ENCODE measurements around the gene MRPL38.
"Not testable (repeated sequence)": the region's sequence is repeated elsewhere in the genome, so short reads cannot be mapped to it uniquely, and the experiment has no call there.

The MRPL38 gene

GRCh38 chr17:75896415-75897159 lies 8.1 kb downstream of the MRPL38 start, which contains the start of gene TRIM65:
Gene TRIM65 (minus strand): TSS chr17:75896951. CDS start chr17:75896937, 14 bp downstream.
- DNase-seq (ENCODE audit: low read depth in 3 of 3): peak in 2 of 3 experiments; percentile 73 to 76

GRCh38 chr17:75895370-75896155 lies 9.1 kb downstream of the MRPL38 start:
- no peak for DNase-seq (ENCODE audit: low read depth in 3 of 3)

GRCh38 chr17:75894049-75894733 lies 10.5 kb downstream of the MRPL38 start:
- no peak for DNase-seq (ENCODE audit: low read depth in 3 of 3)

- DNase-seq (ENCODE audit: low read depth in 3 of 3): no peak
These were observed 11.2 kb downstream of the MRPL38 start for GRCh38 chr17:75893305-75894048.

GRCh38 chr17:75892556-75893224 lies 12.0 kb downstream of the MRPL38 start:
- no peak for DNase-seq (ENCODE audit: low read depth in 3 of 3)

GRCh38 chr17:75891605-75892555 lies 12.8 kb downstream of the MRPL38 start:
- no peak for DNase-seq (ENCODE audit: low read depth in 3 of 3)

GRCh38 chr17:75891022-75891604 lies 13.6 kb downstream of the MRPL38 start:
- no peak for DNase-seq (ENCODE audit: low read depth in 3 of 3)

GRCh38 chr17:75889454-75889853 lies 15.2 kb downstream of the MRPL38 start:
- DNase-seq (ENCODE audit: low read depth in 3 of 3): no peak

- no peak for DNase-seq (ENCODE audit: low read depth in 3 of 3)
These were observed 16.2 kb downstream of the MRPL38 start for GRCh38 chr17:75888484-75888883.

- not testable (repeated sequence) for DNase-seq (ENCODE audit: low read depth in 3 of 3)
These were observed 18.8 kb downstream of the MRPL38 start for GRCh38 chr17:75885860-75886259.

- no peak for DNase-seq (ENCODE audit: low read depth in 3 of 3)
These were observed 19.3 kb downstream of the MRPL38 start for GRCh38 chr17:75885431-75885830.

GRCh38 chr17:75881678-75882454 lies 22.8 kb downstream of the MRPL38 start:
- no peak for DNase-seq (ENCODE audit: low read depth in 3 of 3)

GRCh38 chr17:75880266-75880665 lies 24.4 kb downstream of the MRPL38 start:
- DNase-seq (ENCODE audit: low read depth in 3 of 3): no peak

GRCh38 chr17:75878174-75878998 lies 26.3 kb downstream of the MRPL38 start, which contains the start of gene TRIM47:
Gene TRIM47 (minus strand): TSS chr17:75878581. CDS start chr17:75878548, 33 bp downstream.
- no peak for DNase-seq (ENCODE audit: low read depth in 3 of 3)

- peak; percentile 37 to 68 (median 54) for DNase-seq (ENCODE audit: low read depth in 3 of 3)
These were observed 26.9 kb downstream of the MRPL38 start for GRCh38 chr17:75877752-75878173.

- DNase-seq (ENCODE audit: low read depth in 3 of 3): peak in 1 of 3 experiments; percentile 56
These were observed 27.5 kb downstream of the MRPL38 start for GRCh38 chr17:75876938-75877751.

Data from stimulated activated CD4-positive, alpha-beta T cell treated with anti-CD3 and anti-CD28 coated beads, TNF-alpha, amount 100 ng/mL, for 24 hours (primary cell).